Mesenchymal stem cell (in vitro differentiated cells and primary cell): Measurements from ENCODE around the gene KIF6.

Source experiments
- DNase-seq: peaks from one replicate; pipeline ENCODE4 v3.0.0-alpha.2; 2013
- H2AFZ ChIP-seq: one replicate; pipeline ENCODE4 v1.6.1; 2013; ENCODE audit warnings: low read depth, mild to moderate bottlenecking, control low read depth, inconsistent platforms, low read length, moderate library complexity
- H2AK5ac ChIP-seq: 2 replicates; pipeline ENCODE4 v1.6.1; 2013; ENCODE audit warnings: low read length, moderate library complexity, mild to moderate bottlenecking, inconsistent platforms; ENCODE audit not compliant: severe bottlenecking
- H2BK120ac ChIP-seq: one replicate; pipeline ENCODE4 v1.6.1; 2013; ENCODE audit warnings: low read depth, mild to moderate bottlenecking, inconsistent platforms, low read length, moderate library complexity
- H2BK12ac ChIP-seq, 2 experiments: one replicate each; pipeline ENCODE4 v1.6.1; 2013; ENCODE audit warnings: inconsistent platforms in 2 of 2, low read length in 2 of 2, mild to moderate bottlenecking in 2 of 2, moderate library complexity in 2 of 2, control low read depth in 1 of 2
- H2BK15ac ChIP-seq: one replicate; pipeline ENCODE4 v1.6.1; 2013; ENCODE audit warnings: mild to moderate bottlenecking, low read depth, inconsistent platforms; ENCODE audit not compliant: poor library complexity, severe bottlenecking
- H2BK5ac ChIP-seq: 2 replicates; pipeline ENCODE4 v1.6.1; 2013; ENCODE audit warnings: low read depth, mild to moderate bottlenecking, low read length, control low read depth, inconsistent platforms; ENCODE audit not compliant: poor library complexity, severe bottlenecking
- H3K14ac ChIP-seq, 2 experiments: one replicate each; pipeline ENCODE4 v1.6.1; 2013; ENCODE audit warnings: inconsistent platforms in 2 of 2, low read length in 2 of 2, control low read depth in 1 of 2, mild to moderate bottlenecking in 1 of 2, moderate library complexity in 1 of 2
- H3K18ac ChIP-seq, 2 experiments: one replicate each; pipeline ENCODE4 v1.6.1; 2013; ENCODE audit warnings: inconsistent platforms in 2 of 2, low read length in 2 of 2, control low read depth in 1 of 2, low read depth in 1 of 2, mild to moderate bottlenecking in 1 of 2
- H3K23ac ChIP-seq, 2 experiments: one replicate each; pipeline ENCODE4 v1.6.1; 2013; ENCODE audit warnings: inconsistent platforms in 2 of 2, low read length in 2 of 2, mild to moderate bottlenecking in 2 of 2, moderate library complexity in 2 of 2, control low read depth in 1 of 2
- H3K27ac ChIP-seq: 2 replicates; pipeline ENCODE4 v1.5.1; 2013; ENCODE audit warnings: mild to moderate bottlenecking, moderate library complexity, low read length, control low read depth, inconsistent platforms; ENCODE audit not compliant: poor library complexity, severe bottlenecking
- H3K27me3 ChIP-seq, 2 experiments: 2 replicates each; pipeline versions ENCODE4 v1.6.1 to v1.7.0; 2013; ENCODE audit warnings: low read length in 2 of 2, mild to moderate bottlenecking in 2 of 2, moderate library complexity in 2 of 2, control low read depth in 1 of 2, inconsistent platforms in 1 of 2; ENCODE audit not compliant: control insufficient read depth in 1 of 2, insufficient read depth in 1 of 2
- H3K36me3 ChIP-seq, 2 experiments: 2 replicates each; pipeline versions ENCODE4 v1.6.1 to v1.7.0; 2013; ENCODE audit warnings: low read length in 2 of 2, control low read depth in 1 of 2, inconsistent platforms in 1 of 2, low read depth in 1 of 2, mild to moderate bottlenecking in 1 of 2; ENCODE audit not compliant: insufficient read depth in 2 of 2, control insufficient read depth in 1 of 2
- H3K4ac ChIP-seq, 2 experiments: one replicate each; pipeline ENCODE4 v1.6.1; 2013; ENCODE audit warnings: inconsistent platforms in 2 of 2, low read length in 2 of 2, mild to moderate bottlenecking in 2 of 2, moderate library complexity in 2 of 2, control low read depth in 1 of 2, low read depth in 1 of 2
- H3K4me1 ChIP-seq: 2 replicates; pipeline ENCODE4 v1.6.1; 2013; ENCODE audit warnings: low read depth, low read length, control low read depth; ENCODE audit not compliant: control insufficient read depth, insufficient read depth
- H3K4me2 ChIP-seq: 2 replicates; pipeline ENCODE4 v1.6.1; 2013; ENCODE audit warnings: low read length, mild to moderate bottlenecking, inconsistent platforms; ENCODE audit not compliant: poor library complexity, severe bottlenecking
- H3K4me3 ChIP-seq, 2 experiments: 2 replicates each; pipeline versions ENCODE4 v1.5.1 to v1.7.0; 2013; ENCODE audit warnings: low read length in 2 of 2, mild to moderate bottlenecking in 2 of 2, control low read depth in 1 of 2, low read depth in 1 of 2; ENCODE audit not compliant: insufficient read depth in 1 of 2
- H3K79me1 ChIP-seq: replicated peaks from 2 replicates; pipeline ENCODE4 v1.6.1; 2013; ENCODE audit warnings: mild to moderate bottlenecking, control low read depth, low read length, inconsistent platforms; ENCODE audit not compliant: poor library complexity, severe bottlenecking
- H3K9ac ChIP-seq: 2 replicates; pipeline ENCODE4 v1.7.0; 2013; ENCODE audit warnings: mild to moderate bottlenecking, low read length, moderate library complexity
- H3K9me3 ChIP-seq: 2 replicates; pipeline ENCODE4 v1.7.0; 2013; ENCODE audit warnings: mild to moderate bottlenecking, low read length; ENCODE audit not compliant: control insufficient read depth
- H4K8ac ChIP-seq: one replicate; pipeline ENCODE4 v1.6.1; 2013; ENCODE audit warnings: inconsistent platforms, mild to moderate bottlenecking, low read length, moderate library complexity
- H4K91ac ChIP-seq: one replicate; pipeline ENCODE4 v1.6.1; 2013; ENCODE audit warnings: mild to moderate bottlenecking, low read length, inconsistent platforms
- WGBS: methylation state at CpG from one replicate; pipeline ENCODE4 v1.1.7; 2013; ENCODE audit warnings: mixed read lengths; 5-methylcytosine and 5-hydroxymethylcytosine counted together

The KIF6 gene

DNA sequence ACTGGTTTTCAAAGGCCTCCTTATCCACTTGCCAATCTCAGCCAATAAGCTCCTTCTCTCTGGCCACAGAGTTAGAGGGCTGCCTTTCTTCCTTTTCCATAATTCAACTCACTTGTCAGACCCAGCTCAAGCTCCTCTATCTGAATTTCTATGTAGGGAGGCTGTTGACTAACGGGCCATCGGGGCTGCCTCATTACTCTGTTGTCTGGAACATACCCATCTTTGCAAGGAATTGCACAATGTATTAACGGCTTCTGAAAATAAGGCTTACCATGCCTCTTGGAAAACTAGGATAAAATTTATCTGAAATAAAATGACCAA, 28.5 kb upstream of the KIF6 start:
- Histone ChIP-seq H3K27me3 (peaks cover under 1 to 3% of the 10 kb centered on the region in 2 experiments), H3K79me1 (no peaks in the 10 kb centered on the region), H2BK5ac (no peak overlapping the region), H4K8ac (no peak overlapping the region), H3K14ac (no peak overlapping the region), H2BK12ac (no peak overlapping the region), H3K4me3 (no peak overlapping the region), H3K36me3 (no peaks in the 10 kb centered on the region), H4K91ac (no peak overlapping the region), H2BK120ac (no peak overlapping the region), H2BK15ac (no peak overlapping the region), H3K18ac (no peak overlapping the region), H3K4me1 (no peaks in the 10 kb centered on the region), H3K9me3 (no peaks in the 10 kb centered on the region), H3K4ac (no peak overlapping the region), H3K9ac (no peak overlapping the region), H3K27ac (no peak overlapping the region), H2AFZ (no peak overlapping the region), H2AK5ac (no peak overlapping the region), H3K23ac (no peak overlapping the region), H3K4me2 (no peak overlapping the region)
- DNase-seq = peak; percentile 33
- 71% methylated on average over 3 of the region's 3 CpGs for WGBS

DNA sequence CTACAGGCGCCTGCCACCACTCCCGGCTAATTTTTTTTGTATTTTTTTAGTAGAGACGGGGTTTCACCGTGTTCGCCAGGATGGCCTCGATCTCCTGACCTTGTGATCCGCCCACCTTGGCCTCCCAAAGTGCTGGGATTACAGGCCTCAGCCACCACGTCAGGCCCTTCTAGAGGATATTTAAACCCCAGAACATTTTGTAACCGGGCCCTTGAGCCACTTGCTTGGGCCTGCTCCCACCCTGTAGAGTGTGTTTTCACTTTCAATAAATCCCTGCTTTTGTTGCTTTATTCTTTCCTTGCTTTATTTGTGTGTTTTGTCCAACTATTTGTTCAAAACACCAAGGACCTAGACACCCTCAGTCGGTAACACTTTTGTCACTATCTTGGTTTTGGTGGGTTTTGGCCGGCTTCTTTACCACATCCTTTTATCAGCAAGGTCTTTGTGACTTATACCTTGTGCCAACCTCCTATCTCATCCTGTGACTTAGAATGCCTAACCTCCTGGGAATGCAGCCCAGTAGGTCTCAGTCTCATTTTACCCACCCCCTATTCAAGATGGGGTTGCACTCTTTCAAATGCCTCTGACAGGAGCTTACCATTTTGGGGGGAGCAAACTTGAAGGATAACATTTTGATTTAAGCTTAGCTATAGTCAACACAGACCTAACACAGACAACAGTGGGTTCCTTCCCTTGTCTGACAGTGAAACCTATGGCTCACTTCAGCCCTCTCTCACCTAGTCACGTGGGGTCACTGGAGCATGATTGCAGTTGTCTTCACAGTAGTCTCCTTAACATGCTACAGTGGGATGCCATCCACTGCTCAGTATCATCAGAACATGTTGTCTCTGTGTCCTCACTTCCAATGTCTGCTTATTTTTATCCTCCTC, 27.9 kb upstream of the KIF6 start:
- Histone ChIP-seq H4K91ac (no peak overlapping the region), H3K9me3 (no peaks in the 10 kb centered on the region), H3K18ac (peak overlapping the region in 1 of 2 experiments; percentile 34), H3K23ac (no peak overlapping the region), H2BK5ac (no peak overlapping the region), H3K9ac (no peak overlapping the region), H3K27me3 (peaks cover 0 to 3% of the 10 kb centered on the region in 2 experiments), H3K27ac (no peak overlapping the region), H2BK15ac (no peak overlapping the region), H2AK5ac (no peak overlapping the region), H2BK12ac (no peak overlapping the region), H4K8ac (no peak overlapping the region), H2AFZ (no peak overlapping the region), H3K4ac (no peak overlapping the region), H2BK120ac (no peak overlapping the region), H3K4me3 (no peak overlapping the region), H3K14ac (no peak overlapping the region), H3K36me3 (no peaks in the 10 kb centered on the region), H3K4me1 (no peaks in the 10 kb centered on the region), H3K79me1 (no peaks in the 10 kb centered on the region), H3K4me2 (no peak overlapping the region)
- WGBS = 93% methylated on average over 12 of the region's 12 CpGs
- DNase-seq = no peak

GRCh38 chr6:39746795-39747194, 21.6 kb upstream of the KIF6 start:
- Histone ChIP-seq H3K14ac (no peak overlapping the region), H3K23ac (no peak overlapping the region), H3K4me3 (no peak overlapping the region), H2AK5ac (no peak overlapping the region), H3K4ac (no peak overlapping the region), H3K4me2 (no peak overlapping the region), H3K18ac (no peak overlapping the region), H3K79me1 (no peaks in the 10 kb centered on the region), H3K36me3 (no peaks in the 10 kb centered on the region), H2BK5ac (no peak overlapping the region), H3K9me3 (no peaks in the 10 kb centered on the region), H2BK15ac (no peak overlapping the region), H3K9ac (no peak overlapping the region), H2AFZ (no peak overlapping the region), H2BK120ac (no peak overlapping the region), H4K91ac (no peak overlapping the region), H4K8ac (no peak overlapping the region), H2BK12ac (no peak overlapping the region), H3K27ac (no peak overlapping the region), H3K4me1 (no peaks in the 10 kb centered on the region), H3K27me3 (peaks cover 0 to 3% of the 10 kb centered on the region in 2 experiments)
- DNase-seq = no peak
- WGBS = 80% methylated on average over 1 of the region's 3 CpGs

GRCh38 chr6:39733704-39734103, 8.5 kb upstream of the KIF6 start:
- Histone ChIP-seq H3K4ac (no peak overlapping the region), H3K4me2 (no peak overlapping the region), H3K9me3 (no peaks in the 10 kb centered on the region), H3K36me3 (no peaks in the 10 kb centered on the region), H2AK5ac (no peak overlapping the region), H2BK15ac (no peak overlapping the region), H3K27ac (no peak overlapping the region), H3K9ac (no peak overlapping the region), H3K23ac (no peak overlapping the region), H3K4me3 (no peak overlapping the region), H2BK12ac (no peak overlapping the region), H2BK120ac (no peak overlapping the region), H3K79me1 (no peaks in the 10 kb centered on the region), H3K4me1 (no peaks in the 10 kb centered on the region), H3K27me3 (peaks cover 0 to 3% of the 10 kb centered on the region in 2 experiments), H2BK5ac (no peak overlapping the region), H4K8ac (no peak overlapping the region), H2AFZ (no peak overlapping the region), H3K14ac (no peak overlapping the region), H4K91ac (no peak overlapping the region), H3K18ac (no peak overlapping the region)
- no peak for DNase-seq
- WGBS = 85% methylated on average over 1 of the region's 2 CpGs
